SH-SY5Y (cell line): ENCODE measurements around the gene TMEM236.

Experiments used
- GATA2 ChIP-seq: IDR thresholded peaks from 2 replicates; pipeline ENCODE4 v1.6.1; 2011; ENCODE audit warnings: mild to moderate bottlenecking, low read depth, low read length
- GATA3 ChIP-seq: IDR thresholded peaks from 2 replicates; pipeline ENCODE4 v1.6.1; 2011; ENCODE audit warnings: low read depth, mild to moderate bottlenecking, low read length, moderate library complexity

DNA sequence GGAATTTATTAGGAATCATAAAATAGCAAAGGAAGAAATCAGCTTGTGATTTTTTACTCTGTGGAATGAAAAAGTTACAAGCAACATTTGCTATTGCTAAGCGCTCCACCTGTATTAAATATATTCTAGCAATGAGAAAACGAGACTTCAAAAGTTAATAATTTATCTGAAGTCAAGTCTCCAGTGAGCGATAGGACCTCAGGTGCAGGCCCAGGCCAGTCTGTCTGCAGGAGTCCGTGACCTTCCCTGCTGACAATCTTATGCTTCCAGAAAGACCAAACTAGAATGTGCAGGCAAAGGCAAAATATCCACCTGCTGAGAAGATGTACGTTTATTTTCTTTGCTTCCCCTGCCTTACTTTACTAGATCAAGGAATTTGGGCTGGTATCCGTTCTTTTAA lies 79.9 kb downstream of the TMEM236 start:
- TF ChIP-seq GATA2: no peak
- TF ChIP-seq GATA3: no peak
